GM23338 (cell line): Measurements from ENCODE around the gene HIBADH. TPM values are rescaled to one million over a fixed set of nuclear protein-coding genes. Genes with fewer than 3 reads are reported as not detected.

Experiments used
- ATAC-seq: fragments of 200-7000 bp; cut with Tn5 transposase; 3 replicates; pipeline ENCODE4 v1.9.1; 2020
- DNase-seq: peaks from one replicate; pipeline ENCODE4 v3.0.0-alpha.2; 2015; ENCODE audit warnings: low spot score
- H2AFZ ChIP-seq: fragments of 200-600 bp; sonication (generic); 2 replicates; pipeline ENCODE4 v1.8.0; 2016; ENCODE audit warnings: antibody characterized with exemption, mild to moderate bottlenecking, moderate library complexity
- H3F3A ChIP-seq: fragments of 200-600 bp; sonication (generic); replicated peaks from 2 replicates; pipeline ENCODE4 v1.8.0; 2017; ENCODE audit warnings: antibody characterized with exemption, mixed run types, low read depth
- H3K27ac ChIP-seq: fragments of 200-600 bp; sonication (generic); 2 replicates; pipeline ENCODE4 v1.6.1; 2016; ENCODE audit warnings: low read depth
- H3K27me3 ChIP-seq: fragments of 200-600 bp; sonication (generic); 2 replicates; pipeline ENCODE4 v1.8.0; 2016; ENCODE audit warnings: mild to moderate bottlenecking, mixed run types, moderate library complexity; ENCODE audit not compliant: insufficient read depth
- H3K36me3 ChIP-seq: fragments of 200-600 bp; sonication (generic); 2 replicates; pipeline ENCODE4 v1.8.0; 2016; ENCODE audit warnings: mild to moderate bottlenecking; ENCODE audit not compliant: insufficient read depth
- H3K4me1 ChIP-seq: fragments of 200-600 bp; sonication (generic); 2 replicates; pipeline ENCODE4 v1.8.0; 2016; ENCODE audit warnings: mild to moderate bottlenecking, moderate library complexity; ENCODE audit not compliant: insufficient read depth
- H3K4me2 ChIP-seq: fragments of 200-600 bp; sonication (generic); 2 replicates; pipeline ENCODE4 v1.7.1; 2017; ENCODE audit warnings: mixed run types
- H3K4me3 ChIP-seq: fragments of 200-600 bp; sonication (generic); 2 replicates; pipeline ENCODE4 v1.6.1; 2016; ENCODE audit warnings: mixed run types
- H3K79me2 ChIP-seq: fragments of 200-600 bp; sonication (generic); replicated peaks from 2 replicates; pipeline ENCODE4 v1.8.0; 2017; ENCODE audit warnings: mild to moderate bottlenecking; ENCODE audit not compliant: insufficient read depth
- H3K9me2 ChIP-seq: fragments of 200-600 bp; sonication (generic); 2 replicates; pipeline ENCODE4 v1.8.0; 2017; ENCODE audit not compliant: insufficient read depth
- H4K20me1 ChIP-seq: fragments of 200-600 bp; sonication (generic); replicated peaks from 2 replicates; pipeline ENCODE4 v1.8.0; 2017; ENCODE audit warnings: mild to moderate bottlenecking; ENCODE audit not compliant: insufficient read depth
- H3K27ac Mint-ChIP-seq: 2 replicates; pipeline ENCODE4 v1.8.0; 2020; ENCODE audit warnings: inconsistent platforms, mild to moderate bottlenecking, moderate library complexity, mixed read lengths
- H3K27me3 Mint-ChIP-seq: 3 replicates; pipeline ENCODE4 v1.8.0; 2022; ENCODE audit warnings: low read depth, mild to moderate bottlenecking, moderate library complexity, mixed read lengths, inconsistent platforms; ENCODE audit not compliant: insufficient read depth, poor library complexity
- H3K36me3 Mint-ChIP-seq: 3 replicates; pipeline ENCODE4 v1.8.0; 2021; ENCODE audit warnings: low read depth, mild to moderate bottlenecking, inconsistent platforms, moderate library complexity, mixed read lengths
- H3K4me1 Mint-ChIP-seq: 3 replicates; pipeline ENCODE4 v1.8.0; 2020; ENCODE audit warnings: mild to moderate bottlenecking, inconsistent platforms, mixed read lengths
- H3K4me3 Mint-ChIP-seq: 3 replicates; pipeline ENCODE4 v1.8.0; 2021; ENCODE audit warnings: moderate library complexity, mild to moderate bottlenecking, inconsistent platforms, mixed read lengths
- H3K9me3 Mint-ChIP-seq: 3 replicates; pipeline ENCODE4 v1.8.0; 2020; ENCODE audit warnings: moderate library complexity, mild to moderate bottlenecking, inconsistent platforms, mixed read lengths
- CTCF ChIP-seq, 2 experiments: fragments of 200-600 bp in 1 of 2; sonication (generic) in 1 of 2; conservative IDR thresholded peaks; 2 replicates each; pipeline versions ENCODE4 v1.5.1 to v1.6.1; 2016 to 2017; ENCODE audit warnings: antibody characterized with exemption in 2 of 2, low read depth in 2 of 2, mild to moderate bottlenecking in 2 of 2, moderate library complexity in 1 of 2
- EZH2phosphoT487 ChIP-seq: fragments of 200-600 bp; sonication (generic); IDR thresholded peaks from one replicate; pipeline ENCODE4 v1.8.1; 2018; ENCODE audit warnings: antibody characterized with exemption; ENCODE audit not compliant: unreplicated experiment
- ZNF462 ChIP-seq: fragments of 250-450 bp; sonication (Bioruptor Pico); IDR thresholded peaks from 2 replicates; pipeline ENCODE4 v1.5.0; 2020; ENCODE audit warnings: mild to moderate bottlenecking, moderate library complexity
- polyA plus RNA-seq: library from polyadenylated mRNA; unstranded; fragments of >200 nt; fragmentation: Nextera tagmentation; extraction: Ambion mirVana; gene quantifications from 2 replicates; pipeline ENCODE4 v1.2.1, GENCODE V29; 2016
- total RNA-seq: library from RNA; depleted of rRNA; stranded (reverse); fragments of >200 nt; shearing (Covaris generic); gene quantifications from 2 replicates; pipeline ENCODE4 v1.2.3, GENCODE V29; 2014

HIBADH gene
- total and polyA plus RNA-seq, 2 experiments from 2014 or later, result 31.3 to 57.0 TPM

- peak overlapping the region; percentile 87 for H3K4me3 Mint-ChIP-seq
- Histone ChIP-seq H3K36me3 (no peaks in the 10 kb centered on the region), H2AFZ (peak overlapping the region; percentile 98), H4K20me1 (no peaks in the 10 kb centered on the region; the same call in none of the 2 replicates), H3K27me3 (no peaks in the 10 kb centered on the region), H3K4me3 (peak overlapping the region; percentile 99), H3K79me2 (peaks cover 29% of the 10 kb centered on the region), H3F3A (no peaks in the 10 kb centered on the region), H3K27ac (peak overlapping the region; percentile 90), H3K4me2 (peak overlapping the region; percentile 88), H3K4me1 (0 out of 2 replicates have a peak, but pooled peaks cover 5% of the 10 kb centered on the region), H3K9me2 (no peaks in the 10 kb centered on the region)
- ATAC-seq (peak; percentile 20), DNase-seq (peak; percentile 61)
- peak overlapping the region; percentile 83 for H3K27ac Mint-ChIP-seq
- H3K27me3 Mint-ChIP-seq, result peaks cover 3% of the 10 kb centered on the region
- no peak for TF ChIP-seq ZNF462 (CRISPR knock-in tag)
- TF ChIP-seq EZH2phosphoT487, result no peak
- TF ChIP-seq CTCF (conservative IDR thresholded peaks at IDR 0.05; ENCODE audit: low read depth in 2 of 2), result peak in 1 of 2 experiments; percentile 47; a peak in 2 of 4 replicates
- peaks cover 5% of the 10 kb centered on the region for H3K4me1 Mint-ChIP-seq
- no peaks in the 10 kb centered on the region; the same call in 2 of the 3 replicates for H3K36me3 Mint-ChIP-seq
- no peaks in the 10 kb centered on the region for H3K9me3 Mint-ChIP-seq
These were observed 733 bp downstream of the HIBADH start for GRCh38 chr7:27661811-27662489.
